Activated naive CD4-positive, alpha-beta T cell treated with anti-CD3 and anti-CD28 coated beads, Interleukin-2, amount 50 U/mL, for 24 hours (primary cell): Measurements from ENCODE around the gene TSPO.
A peak's percentile ranks its signal among the peaks of the same experiment; 100 is the strongest.
"Not testable (repeated sequence)": the region's sequence is repeated elsewhere in the genome, so short reads cannot be mapped to it uniquely, and the experiment has no call there.

Experiments used
- H3K27ac Mint-ChIP-seq: one replicate; pipeline ENCODE4 v1.8.0; 2021; ENCODE audit warnings: mild to moderate bottlenecking, mixed read lengths
- H3K27me3 Mint-ChIP-seq: one replicate; pipeline ENCODE4 v1.8.0; 2021; ENCODE audit warnings: mixed read lengths
- H3K36me3 Mint-ChIP-seq: one replicate; pipeline ENCODE4 v1.8.0; 2021; ENCODE audit warnings: mixed read lengths
- H3K4me1 Mint-ChIP-seq: one replicate; pipeline ENCODE4 v1.8.0; 2021; ENCODE audit warnings: mixed read lengths
- H3K4me3 Mint-ChIP-seq: one replicate; pipeline ENCODE4 v1.8.0; 2021; ENCODE audit warnings: mild to moderate bottlenecking, mixed read lengths
- H3K9me3 Mint-ChIP-seq: one replicate; pipeline ENCODE4 v1.8.0; 2021; ENCODE audit warnings: mixed read lengths

The TSPO gene

DNA sequence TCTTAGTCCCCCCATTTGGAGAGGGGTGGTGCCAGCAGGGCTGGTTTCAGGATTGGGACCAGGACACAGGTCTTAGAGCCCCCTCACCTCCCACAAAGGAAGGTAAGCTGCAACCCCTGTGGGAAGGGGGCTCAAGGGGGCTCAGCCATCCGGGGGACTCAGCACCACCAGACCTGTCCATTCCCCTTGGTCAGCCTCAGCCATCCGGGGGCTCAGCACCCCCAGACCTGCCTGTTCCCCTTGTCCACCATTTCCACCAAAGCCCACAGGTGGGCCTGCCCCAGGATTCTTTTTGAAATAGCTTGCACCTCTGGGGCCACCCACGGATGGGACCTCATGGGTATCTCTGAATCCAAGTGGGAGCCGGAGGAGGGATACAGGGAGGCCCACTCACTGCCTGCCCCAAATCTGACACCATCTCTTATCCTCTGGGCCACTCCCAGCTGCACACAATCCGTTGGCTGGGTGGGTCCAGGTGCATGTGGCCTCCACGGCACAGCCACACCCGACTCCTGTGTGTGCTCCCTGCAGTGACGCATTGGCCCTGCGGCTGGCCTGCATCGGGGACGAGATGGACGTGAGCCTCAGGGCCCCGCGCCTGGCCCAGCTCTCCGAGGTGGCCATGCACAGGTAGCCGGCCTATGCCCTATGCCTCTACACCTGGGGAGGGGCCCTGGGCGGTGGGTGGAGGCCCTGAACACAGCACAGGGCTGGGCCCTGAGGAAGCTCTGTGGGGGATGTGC lies 24.0 kb upstream of the TSPO start:
- Mint-ChIP-seq H3K36me3 (no peaks in the 10 kb centered on the region), H3K9me3 (no peaks in the 10 kb centered on the region), H3K27me3 (no peaks in the 10 kb centered on the region), H3K4me3 (no peak overlapping the region), H3K27ac (no peak overlapping the region), H3K4me1 (no peaks in the 10 kb centered on the region)

DNA sequence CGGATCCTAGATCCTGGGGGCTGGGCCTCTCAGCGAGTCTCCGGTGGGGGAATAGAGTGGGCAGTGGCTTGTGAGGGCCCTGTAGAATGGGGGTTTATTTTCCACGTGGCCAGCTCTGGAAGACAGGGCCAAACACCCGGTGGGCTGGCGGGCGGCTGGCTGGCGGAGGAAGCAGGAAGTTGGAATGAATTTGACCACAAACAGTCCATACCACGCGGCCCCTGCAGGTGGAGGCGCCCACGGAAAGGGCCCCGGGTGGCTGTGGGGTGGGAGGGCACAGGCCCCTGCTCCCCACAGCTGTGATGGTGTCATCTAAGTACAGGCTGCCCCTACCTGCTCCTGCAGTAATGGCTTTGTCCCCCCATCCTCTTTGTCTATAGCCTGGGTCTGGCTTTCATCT lies 23.2 kb upstream of the TSPO start:
- no peak overlapping the region for H3K27ac Mint-ChIP-seq
- no peak overlapping the region for H3K4me3 Mint-ChIP-seq
- H3K4me1 Mint-ChIP-seq: no peaks in the 10 kb centered on the region
- no peaks in the 10 kb centered on the region for H3K36me3 Mint-ChIP-seq
- H3K27me3 Mint-ChIP-seq: no peaks in the 10 kb centered on the region
- H3K9me3 Mint-ChIP-seq: no peaks in the 10 kb centered on the region

DNA sequence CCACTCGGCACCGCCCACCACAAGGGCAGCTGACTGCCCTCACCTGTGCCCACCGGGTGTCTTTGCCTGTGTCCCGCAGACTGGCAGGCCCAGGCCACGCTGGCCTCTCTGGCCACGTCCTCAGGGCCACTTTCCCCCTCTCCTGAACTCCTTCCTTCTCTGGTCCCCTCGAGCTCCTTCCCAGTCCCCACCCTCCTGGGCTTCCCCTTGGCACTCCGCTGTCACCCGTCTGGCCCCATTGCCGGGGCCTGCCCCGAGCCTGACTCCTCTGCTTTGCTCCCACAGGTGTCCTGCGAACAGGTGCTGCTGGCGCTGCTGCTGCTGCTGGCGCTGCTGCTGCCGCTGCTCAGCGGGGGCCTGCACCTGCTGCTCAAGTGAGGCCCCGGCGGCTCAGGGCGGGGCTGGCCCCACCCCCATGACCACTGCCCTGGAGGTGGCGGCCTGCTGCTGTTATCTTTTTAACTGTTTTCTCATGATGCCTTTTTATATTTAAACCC lies 22.4 kb upstream of the TSPO start:
- Mint-ChIP-seq H3K27me3 (no peaks in the 10 kb centered on the region), H3K4me1 (no peaks in the 10 kb centered on the region), H3K4me3 (no peak overlapping the region), H3K36me3 (no peaks in the 10 kb centered on the region), H3K27ac (no peak overlapping the region), H3K9me3 (no peaks in the 10 kb centered on the region)

DNA sequence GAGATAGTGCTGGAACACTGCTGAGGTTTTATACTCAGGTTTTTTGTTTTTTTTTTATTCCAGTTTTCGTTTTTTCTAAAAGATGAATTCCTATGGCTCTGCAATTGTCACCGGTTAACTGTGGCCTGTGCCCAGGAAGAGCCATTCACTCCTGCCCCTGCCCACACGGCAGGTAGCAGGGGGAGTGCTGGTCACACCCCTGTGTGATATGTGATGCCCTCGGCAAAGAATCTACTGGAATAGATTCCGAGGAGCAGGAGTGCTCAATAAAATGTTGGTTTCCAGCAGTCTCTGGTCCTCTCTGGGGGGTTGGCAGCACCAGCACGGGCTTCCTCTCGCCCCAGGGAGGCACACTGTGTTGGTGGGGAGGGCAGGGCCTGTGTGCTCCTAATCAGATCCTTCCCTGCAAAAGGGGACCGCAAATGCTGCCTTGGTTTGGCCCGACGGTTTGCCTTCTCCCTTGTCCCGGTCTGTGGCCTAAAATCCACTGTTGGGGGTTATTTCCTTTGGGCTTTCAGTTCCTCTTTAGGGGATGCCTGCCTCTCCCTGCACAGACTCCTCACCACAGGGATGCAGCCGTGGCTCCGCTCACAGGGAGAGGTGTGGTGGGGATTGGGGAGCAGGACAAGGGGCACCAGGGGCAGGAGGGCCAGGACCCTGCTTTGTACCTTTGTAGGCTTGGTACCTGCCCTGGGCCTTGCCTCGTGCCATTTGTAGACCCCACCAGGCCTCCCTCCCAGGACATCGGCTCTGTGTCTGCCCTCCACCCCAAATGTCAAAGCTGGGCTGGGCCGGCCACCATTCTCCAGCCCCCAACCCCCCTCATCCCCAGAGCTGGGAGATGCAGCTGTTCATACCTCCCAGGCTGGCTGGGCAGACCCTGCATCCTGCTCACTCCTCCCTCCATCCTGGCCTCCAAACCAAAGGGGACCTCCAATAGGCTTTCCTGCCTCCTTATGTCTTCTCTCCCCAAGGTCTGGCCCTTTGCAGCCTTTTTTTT lies 21.6 kb upstream of the TSPO start:
- Mint-ChIP-seq H3K9me3 (no peaks in the 10 kb centered on the region), H3K36me3 (no peaks in the 10 kb centered on the region), H3K4me1 (no peaks in the 10 kb centered on the region), H3K27ac (no peak overlapping the region), H3K4me3 (no peak overlapping the region), H3K27me3 (no peaks in the 10 kb centered on the region)

DNA sequence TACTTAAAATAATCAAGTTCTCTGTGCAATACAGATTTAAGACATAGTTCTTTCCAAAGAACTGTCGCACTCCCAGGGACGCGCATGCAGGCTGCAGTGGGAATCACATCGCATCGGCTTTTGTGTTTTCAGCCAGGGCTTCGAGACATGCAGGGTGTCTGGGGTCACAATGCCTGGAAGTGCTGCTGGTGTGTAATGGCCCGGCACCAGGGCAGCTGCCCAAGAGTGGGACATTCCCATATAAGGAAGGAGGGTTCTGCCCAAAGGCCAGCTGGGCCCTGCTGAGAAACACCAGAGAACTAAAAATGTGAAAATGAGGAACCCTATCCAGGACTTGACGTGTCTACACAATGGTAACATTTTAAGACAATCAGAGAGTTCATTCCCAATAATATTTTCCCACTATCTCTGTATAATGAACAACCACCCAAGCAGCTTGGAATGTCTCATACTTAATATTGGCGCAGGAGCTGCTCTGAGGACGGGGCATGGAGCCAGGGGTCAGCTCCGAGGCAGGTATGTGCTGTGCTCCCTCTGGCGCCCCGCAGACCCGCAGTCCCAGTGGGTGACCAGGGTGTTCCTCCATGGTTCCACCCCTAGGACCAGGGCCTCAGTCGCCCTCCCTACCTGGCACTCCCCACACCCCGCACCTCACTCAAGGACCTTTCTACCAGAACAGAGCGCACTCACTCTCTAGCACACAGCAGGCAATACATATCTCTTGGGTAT lies 19.4 kb upstream of the TSPO start:
- no peaks in the 10 kb centered on the region for H3K4me1 Mint-ChIP-seq
- no peaks in the 10 kb centered on the region for H3K9me3 Mint-ChIP-seq
- no peaks in the 10 kb centered on the region for H3K36me3 Mint-ChIP-seq
- H3K4me3 Mint-ChIP-seq: no peak overlapping the region
- H3K27me3 Mint-ChIP-seq: no peaks in the 10 kb centered on the region
- no peak overlapping the region for H3K27ac Mint-ChIP-seq

DNA sequence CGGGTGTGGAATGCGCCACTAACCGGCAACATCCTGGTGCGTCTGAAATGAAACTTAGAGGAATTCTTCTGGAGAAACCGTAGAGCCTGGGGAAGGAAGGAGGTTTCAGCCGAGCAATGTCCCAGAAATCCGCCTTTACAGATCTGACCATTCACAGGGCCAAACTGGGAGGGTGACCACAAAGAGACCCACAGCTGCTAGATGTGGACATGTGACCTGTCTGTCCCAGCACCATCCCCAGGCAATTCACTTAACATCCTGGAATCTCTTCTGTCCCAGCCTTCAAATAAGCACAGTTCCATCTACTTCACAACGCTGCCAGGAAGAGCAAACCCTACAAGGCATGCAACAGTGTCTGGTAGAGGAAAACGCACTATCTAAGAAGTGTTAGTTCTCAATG lies 18.0 kb upstream of the TSPO start:
- Mint-ChIP-seq H3K4me1 (no peaks in the 10 kb centered on the region), H3K36me3 (no peaks in the 10 kb centered on the region), H3K9me3 (no peaks in the 10 kb centered on the region), H3K27ac (no peak overlapping the region), H3K4me3 (no peak overlapping the region), H3K27me3 (no peaks in the 10 kb centered on the region)

DNA sequence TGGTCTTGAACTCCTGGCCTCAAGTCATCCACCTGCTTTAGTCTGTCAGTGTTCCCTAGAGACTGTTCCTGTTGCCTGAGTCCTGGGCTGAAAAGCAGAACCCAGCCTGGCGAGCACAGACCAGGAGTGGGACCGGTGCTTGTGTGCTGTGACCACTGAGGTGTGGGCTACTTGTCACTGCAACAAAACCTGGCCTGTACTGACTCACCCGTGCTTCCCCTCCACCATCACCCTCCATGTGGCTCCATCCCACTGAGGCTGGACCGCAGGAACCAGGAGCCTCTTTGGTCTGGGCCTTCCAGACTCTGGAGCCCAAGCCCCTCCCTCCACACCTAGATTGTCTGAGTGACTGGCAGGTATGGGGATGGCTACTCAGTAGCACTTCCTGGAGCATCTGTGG lies 16.8 kb upstream of the TSPO start:
- Mint-ChIP-seq H3K9me3 (no peaks in the 10 kb centered on the region), H3K27ac (no peak overlapping the region), H3K4me1 (no peaks in the 10 kb centered on the region), H3K4me3 (no peak overlapping the region), H3K27me3 (no peaks in the 10 kb centered on the region), H3K36me3 (peaks cover 2% of the 10 kb centered on the region)

DNA sequence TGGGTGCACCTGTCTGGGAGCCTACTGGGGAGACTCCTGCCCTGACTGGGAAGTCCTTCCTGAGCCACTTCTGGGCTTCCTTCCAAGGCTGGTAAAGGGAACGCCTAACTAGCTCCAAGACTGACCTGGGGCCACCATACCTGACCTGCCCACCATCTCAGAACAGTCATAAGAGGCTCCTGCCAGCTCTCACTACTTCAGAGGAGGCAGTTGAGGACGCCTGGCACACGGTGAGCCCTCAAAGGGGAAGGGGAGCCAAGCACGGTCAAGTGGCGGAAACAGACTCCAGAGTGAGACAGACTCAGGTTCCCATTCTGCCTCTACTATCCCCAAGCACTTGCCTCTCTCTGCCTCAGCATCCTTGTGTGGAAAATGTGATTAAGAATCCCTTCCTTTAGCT lies 15.8 kb upstream of the TSPO start:
- H3K4me3 Mint-ChIP-seq: no peak overlapping the region
- no peak overlapping the region for H3K27ac Mint-ChIP-seq
- H3K9me3 Mint-ChIP-seq: no peaks in the 10 kb centered on the region
- H3K4me1 Mint-ChIP-seq: peaks cover 3% of the 10 kb centered on the region
- no peaks in the 10 kb centered on the region for H3K27me3 Mint-ChIP-seq
- peaks cover 6% of the 10 kb centered on the region for H3K36me3 Mint-ChIP-seq

DNA sequence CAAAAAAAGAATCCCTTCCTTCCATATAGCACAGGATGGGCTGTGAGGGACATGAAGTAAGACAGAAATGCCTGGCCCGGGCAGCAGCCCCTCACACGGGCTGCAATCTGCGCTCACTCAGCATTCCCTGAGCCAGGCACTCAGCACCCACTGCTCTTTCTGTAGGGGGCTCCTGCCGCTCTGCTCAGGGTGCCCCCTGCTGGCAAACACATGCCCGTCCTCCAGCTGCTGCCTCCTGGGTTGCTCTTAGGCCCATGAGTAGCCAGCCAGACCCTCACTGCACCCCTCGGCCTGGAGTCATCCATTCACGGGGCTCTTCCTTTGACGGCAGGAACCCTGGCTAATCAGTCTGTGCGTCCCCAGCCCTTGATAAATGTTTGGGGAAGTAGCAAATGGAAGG lies 15.1 kb upstream of the TSPO start:
- Mint-ChIP-seq H3K27me3 (no peaks in the 10 kb centered on the region), H3K4me3 (no peak overlapping the region), H3K36me3 (peaks cover 6% of the 10 kb centered on the region), H3K4me1 (peaks cover 7% of the 10 kb centered on the region), H3K27ac (no peak overlapping the region), H3K9me3 (no peaks in the 10 kb centered on the region)

DNA sequence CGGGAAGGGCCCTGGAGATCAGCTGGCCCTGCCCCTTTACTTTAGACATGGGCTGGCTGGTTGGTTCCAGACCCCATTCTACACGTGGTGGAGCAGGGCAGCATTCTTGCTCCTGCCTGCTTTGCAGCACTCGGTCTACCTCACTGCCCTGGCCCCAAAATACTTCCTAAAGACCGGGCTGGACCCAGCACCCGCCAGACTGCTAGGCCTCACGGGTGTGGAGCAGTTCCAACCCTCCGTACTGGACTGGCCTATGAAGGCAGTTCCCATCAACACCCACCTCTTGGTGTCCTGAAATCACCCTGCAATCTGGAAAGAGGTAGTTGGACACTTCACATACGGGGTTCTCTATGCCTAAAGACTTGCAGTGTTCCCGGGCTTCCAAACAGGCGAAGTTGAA lies 14.6 kb upstream of the TSPO start:
- Mint-ChIP-seq H3K4me3 (no peak overlapping the region), H3K27me3 (no peaks in the 10 kb centered on the region), H3K36me3 (peaks cover 6% of the 10 kb centered on the region), H3K9me3 (no peaks in the 10 kb centered on the region), H3K4me1 (peaks cover 7% of the 10 kb centered on the region), H3K27ac (no peak overlapping the region)

DNA sequence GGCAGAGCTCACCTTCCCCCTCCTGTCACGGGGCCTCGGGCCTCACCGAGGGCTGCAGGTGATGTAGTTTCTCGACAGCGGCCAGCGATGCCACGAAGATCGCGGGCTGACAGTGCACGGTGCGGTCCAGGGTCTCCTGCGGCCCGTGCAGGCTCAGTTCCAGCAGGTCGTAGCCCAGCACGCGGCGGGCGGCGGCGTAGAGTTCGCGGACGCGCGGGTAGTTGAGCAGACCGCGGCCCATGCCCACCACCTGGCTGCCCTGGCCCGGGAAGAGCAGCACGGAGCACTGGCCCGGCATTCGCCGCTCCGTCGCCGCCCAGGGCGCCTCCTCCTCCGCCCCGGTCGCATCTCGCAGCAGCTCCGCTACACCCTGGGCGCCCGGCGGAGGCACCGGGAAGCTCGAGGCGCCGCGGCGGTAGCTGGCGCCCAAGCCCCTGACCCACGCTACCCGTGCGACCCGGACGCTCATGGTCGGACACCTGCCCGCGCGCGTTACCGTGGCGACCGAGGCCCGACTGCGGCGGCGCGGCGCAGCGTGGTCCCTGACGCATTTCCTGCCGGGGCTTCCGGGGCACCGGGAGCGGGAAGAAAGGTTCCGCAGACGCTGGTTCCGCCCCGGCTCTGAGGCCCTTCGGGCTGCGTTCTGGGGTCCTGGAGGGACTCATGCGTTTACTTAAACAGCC lies 8.3 kb upstream of the TSPO start, which contains the start of gene MCAT:
TSS of gene MCAT (minus strand) at position 519 of the 683 bp plus-strand sequence. CDS start at position 469, 50 bp downstream.
- Mint-ChIP-seq H3K4me1 (peaks cover 25% of the 10 kb centered on the region), H3K4me3 (peak within 1 kb of the TSS; percentile 90), H3K36me3 (peaks cover 6% of the 10 kb centered on the region), H3K27ac (peak within 1 kb of the TSS; percentile 92), H3K27me3 (no peaks in the 10 kb centered on the region), H3K9me3 (no peaks in the 10 kb centered on the region)

DNA sequence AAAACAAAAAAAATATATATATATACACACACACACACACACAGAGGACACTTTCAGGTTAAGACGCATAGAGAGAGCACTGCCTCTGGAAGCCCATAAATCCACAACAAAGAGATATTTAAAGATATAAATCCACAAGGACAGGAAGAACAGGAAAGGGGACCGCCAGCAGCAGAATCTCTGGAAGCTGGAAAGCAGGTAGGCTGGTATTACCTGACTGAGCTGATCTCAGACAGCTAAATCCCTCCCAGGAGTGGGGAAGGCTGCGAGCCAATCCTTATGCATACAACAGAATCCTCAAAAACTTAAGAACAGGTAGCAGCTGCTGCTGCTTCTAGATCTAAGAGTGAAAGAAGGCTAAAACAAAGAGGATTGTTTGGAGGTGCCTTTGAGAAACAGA lies 6.4 kb upstream of the TSPO start:
- peak overlapping the region; percentile 15 for H3K4me3 Mint-ChIP-seq
- H3K9me3 Mint-ChIP-seq: no peaks in the 10 kb centered on the region
- H3K27me3 Mint-ChIP-seq: no peaks in the 10 kb centered on the region
- H3K36me3 Mint-ChIP-seq: peaks cover 3% of the 10 kb centered on the region
- no peak overlapping the region for H3K27ac Mint-ChIP-seq
- peaks cover 25% of the 10 kb centered on the region for H3K4me1 Mint-ChIP-seq

DNA sequence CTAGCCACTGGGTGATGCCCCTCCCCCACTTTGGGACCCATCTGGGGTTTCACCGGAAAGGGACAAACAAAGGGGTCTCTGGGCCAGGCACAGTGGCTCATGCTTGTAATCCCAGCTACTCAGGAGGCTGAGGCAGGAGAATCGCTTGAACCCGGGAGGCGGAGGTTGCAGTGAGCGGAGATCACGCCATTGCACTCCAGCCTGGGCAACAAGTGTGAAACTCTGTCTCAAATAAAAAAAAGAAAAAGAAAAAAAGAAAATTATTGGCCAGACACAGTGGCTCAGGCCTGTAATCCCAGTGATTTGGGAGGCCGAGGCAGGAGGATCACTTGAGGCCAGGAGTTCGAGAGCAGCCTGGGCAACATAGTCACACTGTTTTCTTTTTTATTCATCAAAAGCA lies 6.0 kb upstream of the TSPO start:
- not testable (repeated sequence) for H3K27me3 Mint-ChIP-seq, H3K27ac Mint-ChIP-seq, H3K4me3 Mint-ChIP-seq, H3K36me3 Mint-ChIP-seq, H3K9me3 Mint-ChIP-seq
- peaks cover 24% of the 10 kb centered on the region for H3K4me1 Mint-ChIP-seq

DNA sequence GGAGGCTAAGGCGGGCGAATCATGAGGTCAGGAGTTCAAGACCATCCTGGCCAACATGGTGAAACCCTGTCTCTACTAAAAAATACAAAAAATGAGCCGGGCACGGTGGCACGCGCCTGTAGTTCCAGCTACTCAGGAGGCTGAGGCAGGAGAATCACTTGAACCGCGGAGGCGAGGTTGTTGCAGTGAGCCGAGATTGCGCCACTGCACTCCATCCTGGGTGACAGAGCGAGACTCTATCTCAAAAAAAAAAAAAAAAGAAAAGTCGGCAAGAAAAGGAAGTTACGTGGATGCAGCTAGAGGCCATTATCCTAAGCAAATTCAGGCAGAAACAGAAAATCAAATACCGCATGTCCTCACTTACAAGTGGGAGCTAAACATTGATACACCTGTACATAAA lies 5.0 kb upstream of the TSPO start:
- not testable (repeated sequence) for H3K4me3 Mint-ChIP-seq, H3K27me3 Mint-ChIP-seq, H3K9me3 Mint-ChIP-seq, H3K36me3 Mint-ChIP-seq, H3K27ac Mint-ChIP-seq
- peaks cover 28% of the 10 kb centered on the region for H3K4me1 Mint-ChIP-seq

DNA sequence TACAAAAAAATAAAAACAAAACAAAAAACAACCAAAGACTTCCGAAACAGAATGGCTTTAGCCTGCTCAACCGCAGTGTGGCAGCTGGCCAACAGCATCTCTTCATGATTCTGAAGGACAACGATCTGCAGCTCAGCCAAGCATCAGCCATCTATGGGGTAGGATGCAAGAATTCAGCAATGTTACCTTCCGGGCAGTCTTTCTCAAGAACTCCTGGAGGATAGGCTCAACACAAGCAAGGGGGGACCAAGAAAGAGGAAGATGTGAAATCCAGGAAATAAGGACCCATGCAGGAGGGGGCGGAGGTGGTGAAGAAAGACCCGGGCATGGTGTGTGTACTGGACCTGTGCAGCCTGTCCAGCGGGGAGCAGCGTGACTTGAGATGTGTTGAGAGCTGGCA lies 3.5 kb upstream of the TSPO start:
- no peak overlapping the region for H3K4me3 Mint-ChIP-seq
- peak overlapping the region; percentile 38 for H3K27ac Mint-ChIP-seq
- H3K27me3 Mint-ChIP-seq: no peaks in the 10 kb centered on the region

More for the DNA sequence above, 3.5 kb upstream of the TSPO start:
- Mint-ChIP-seq H3K9me3 (no peaks in the 10 kb centered on the region), H3K36me3 (no peaks in the 10 kb centered on the region), H3K4me1 (peaks cover 33% of the 10 kb centered on the region)
